Natural killer cell (primary cell): ENCODE measurements around the gene COL15A1. TPM values are rescaled to one million over a fixed set of nuclear protein-coding genes. Genes with fewer than 3 reads are reported as not detected.

Source experiments
- ATAC-seq, 3 donors: fragments of 150-1000 bp in 2 of 3; fragments of 200-7000 bp in 1 of 3; cut with Tn5 transposase; 1 replicate in 1 of 3; 2 replicates in 2 of 3; pipeline ENCODE4 v1.10.0; 2021; ENCODE audit warnings: mild to moderate bottlenecking in 2 of 3, moderate library complexity in 2 of 3
- DNase-seq, 2 donors: peaks; one replicate each; pipeline versions ENCODE4 v3.0.0 to v3.0.0-alpha.2; 2013 to 2021; ENCODE audit warnings: mixed read lengths in 1 of 2
- H3K27ac ChIP-seq: one replicate; pipeline ENCODE4 v1.5.1; 2013; ENCODE audit warnings: mild to moderate bottlenecking, low read length
- H3K27me3 ChIP-seq: one replicate; pipeline ENCODE4 v1.6.1; 2013; ENCODE audit warnings: low read length; ENCODE audit not compliant: control insufficient read depth, insufficient read depth
- H3K36me3 ChIP-seq: one replicate; pipeline ENCODE4 v1.6.1; 2013; ENCODE audit warnings: low read length; ENCODE audit not compliant: control insufficient read depth, insufficient read depth
- H3K4me1 ChIP-seq: one replicate; pipeline ENCODE4 v1.6.1; 2013; ENCODE audit warnings: low read length; ENCODE audit not compliant: control insufficient read depth, insufficient read depth
- H3K4me3 ChIP-seq: one replicate; pipeline ENCODE4 v1.5.1; 2013; ENCODE audit warnings: low read length
- H3K9me3 ChIP-seq: one replicate; pipeline ENCODE4 v1.6.1; 2013; ENCODE audit warnings: low read length; ENCODE audit not compliant: control insufficient read depth, insufficient read depth
- H3K27ac Mint-ChIP-seq, 2 donors: one replicate each; pipeline ENCODE4 v1.8.0; 2022; ENCODE audit warnings: mild to moderate bottlenecking in 2 of 2, mixed read lengths in 2 of 2, moderate library complexity in 1 of 2
- H3K27me3 Mint-ChIP-seq, 2 donors: one replicate each; pipeline ENCODE4 v1.8.0; 2022; ENCODE audit warnings: low read depth in 2 of 2, mixed read lengths in 2 of 2
- H3K36me3 Mint-ChIP-seq: one replicate; pipeline ENCODE4 v1.8.0; 2022; ENCODE audit warnings: mixed read lengths
- H3K4me1 Mint-ChIP-seq, 2 donors: one replicate each; pipeline ENCODE4 v1.8.0; 2022; ENCODE audit warnings: mixed read lengths in 2 of 2
- H3K4me3 Mint-ChIP-seq: one replicate; pipeline ENCODE4 v1.8.0; 2022; ENCODE audit warnings: mild to moderate bottlenecking, moderate library complexity, mixed read lengths
- H3K9me3 Mint-ChIP-seq, 2 donors: one replicate each; pipeline ENCODE4 v1.8.0; 2022; ENCODE audit warnings: mixed read lengths in 2 of 2
- CTCF ChIP-seq: fragments of 200-600 bp; IDR thresholded peaks from one replicate; pipeline ENCODE4 v1.8.0; 2022; ENCODE audit warnings: antibody characterized with exemption
- WGBS: methylation state at CpG from one replicate; pipeline ENCODE4 v1.1.7; 2013; ENCODE audit warnings: missing lambda C conversion rate; ENCODE audit not compliant: insufficient coverage; 5-methylcytosine and 5-hydroxymethylcytosine counted together
- intact Hi-C: fragments of 100-400 bp; cut with micrococcal nuclease; formaldehyde crosslinking; loops from one replicate; pipeline ENCODE4 v1.14.2; 2022
- total RNA-seq, 4 donors: library from RNA; stranded (reverse); fragments of 120-200 nt in 1 of 4; gene quantifications; one replicate each; pipeline versions ENCODE4 v1.2.3 to v1.2.4, GENCODE V29; 2013 to 2022

Gene COL15A1
- total RNA-seq, 3 donors from 2014 or later (not counting 1 experiment from before 2014, with no cell fraction given): 0.18 to 0.82 (median 0.19) TPM

GRCh38 chr9:98995059-98995671 lies 51.5 kb downstream of the COL15A1 start:
- no peaks in the 10 kb centered on the region for H3K27me3 ChIP-seq
- 87% methylated on average over 3 of the region's 3 CpGs for WGBS
- DNase-seq (no peak), ATAC-seq (no peak)
- no peaks in the 10 kb centered on the region for H3K36me3 ChIP-seq
- peaks cover 16% of the 10 kb centered on the region for H3K4me1 ChIP-seq
- no peak overlapping the region for H3K27ac Mint-ChIP-seq
- H3K4me3 ChIP-seq: no peak overlapping the region
- H3K27me3 Mint-ChIP-seq: peaks cover 6 to 7% of the 10 kb centered on the region in 2 donors
- H3K9me3 ChIP-seq: no peaks in the 10 kb centered on the region
- no peak overlapping the region for H3K4me3 Mint-ChIP-seq
- TF ChIP-seq CTCF: no peak
- intact Hi-C loops: no loop called here
- H3K27ac ChIP-seq: no peak overlapping the region
- H3K36me3 Mint-ChIP-seq: no peaks in the 10 kb centered on the region
- peaks cover 5 to 6% of the 10 kb centered on the region in 2 donors for H3K4me1 Mint-ChIP-seq
- H3K9me3 Mint-ChIP-seq: no peaks in the 10 kb centered on the region

GRCh38 chr9:98995971-98996504 lies 52.3 kb downstream of the COL15A1 start:
- ATAC-seq (no peak), DNase-seq (no peak)
- Histone ChIP-seq H3K27ac (no peak overlapping the region), H3K9me3 (no peaks in the 10 kb centered on the region), H3K36me3 (no peaks in the 10 kb centered on the region), H3K4me3 (no peak overlapping the region), H3K4me1 (peaks cover 23% of the 10 kb centered on the region), H3K27me3 (no peaks in the 10 kb centered on the region)
- intact Hi-C loops: no loop called here
- Mint-ChIP-seq H3K36me3 (no peaks in the 10 kb centered on the region), H3K9me3 (no peaks in the 10 kb centered on the region), H3K27ac (no peak overlapping the region), H3K4me1 (peaks cover 14% of the 10 kb centered on the region in 2 donors), H3K4me3 (no peak overlapping the region), H3K27me3 (peaks cover 6 to 7% of the 10 kb centered on the region in 2 donors)
- 96% methylated on average over 7 of the region's 7 CpGs for WGBS
- TF ChIP-seq CTCF: no peak

DNA sequence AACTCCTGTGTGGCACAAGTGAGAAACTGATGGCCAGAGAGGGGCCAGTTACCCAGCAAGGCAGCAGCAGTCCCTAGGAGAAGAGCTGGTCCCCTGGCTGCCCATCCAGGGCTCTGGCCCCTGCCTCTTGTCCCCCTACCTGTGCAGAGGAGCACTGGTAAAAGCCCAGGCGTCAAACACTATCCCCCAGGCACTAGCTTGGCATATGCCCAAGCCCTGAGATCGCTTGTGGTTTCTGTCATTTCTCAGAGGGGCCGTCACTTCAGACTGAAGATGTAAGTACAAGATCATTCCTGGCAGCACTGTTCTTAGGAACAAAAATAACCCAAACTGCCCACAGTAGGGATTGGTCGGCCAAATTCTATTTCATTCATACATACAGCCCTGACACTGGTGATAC lies 53.9 kb downstream of the COL15A1 start:
- H3K27ac Mint-ChIP-seq: no peak overlapping the region
- Histone ChIP-seq H3K4me3 (no peak overlapping the region), H3K9me3 (no peaks in the 10 kb centered on the region), H3K36me3 (no peaks in the 10 kb centered on the region), H3K27ac (no peak overlapping the region), H3K4me1 (peaks cover 29% of the 10 kb centered on the region), H3K27me3 (no peaks in the 10 kb centered on the region)
- intact Hi-C loops: no loop called here
- H3K4me3 Mint-ChIP-seq: no peak overlapping the region
- no peaks in the 10 kb centered on the region for H3K36me3 Mint-ChIP-seq
- peaks cover 27% of the 10 kb centered on the region in 2 donors for H3K4me1 Mint-ChIP-seq
- DNase-seq: no peak
- WGBS: 28% methylated on average over 4 of the region's 4 CpGs
- no peaks in the 10 kb centered on the region for H3K9me3 Mint-ChIP-seq
- no peak for ATAC-seq
- TF ChIP-seq CTCF: no peak
- H3K27me3 Mint-ChIP-seq: peaks cover 6 to 7% of the 10 kb centered on the region in 2 donors
